Measurements from ENCODE around the gene KRTAP2-1. TPM values are rescaled to one million over a fixed set of nuclear protein-coding genes. Genes with fewer than 3 reads are reported as not detected.
A peak's percentile ranks its signal among the peaks of the same experiment; 100 is the strongest.
"Not testable (repeated sequence)": the region's sequence is repeated elsewhere in the genome, so short reads cannot be mapped to it uniquely, and the experiment has no call there.

KRTAP2-1 gene
- total RNA-seq, 1 donor from 2014 or later, result not detected

DNA sequence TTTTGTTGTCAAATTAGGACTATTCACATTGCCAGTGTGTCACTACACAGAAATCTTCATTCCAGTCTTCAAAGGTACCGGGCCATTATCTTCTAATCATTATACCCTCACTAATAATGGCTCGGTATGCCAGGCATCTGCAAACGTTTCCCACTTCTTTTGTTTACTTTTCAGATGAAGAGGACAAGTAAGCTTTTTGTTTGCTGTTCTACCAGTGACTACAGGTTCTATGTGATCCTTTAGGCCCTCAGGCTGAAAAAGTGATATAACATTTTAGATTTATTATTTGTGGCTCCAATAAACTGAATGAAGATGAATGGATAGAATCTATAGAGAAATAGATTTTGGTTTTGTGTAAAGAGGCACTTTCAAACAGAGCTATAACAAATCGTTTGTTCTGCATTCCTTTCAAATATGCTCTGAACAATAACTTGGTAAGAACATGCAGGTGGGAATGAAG lies 37.8 kb downstream of the KRTAP2-1 start:
- Histone ChIP-seq H3K27me3 (no peaks in the 10 kb centered on the region), H3K36me3 (no peaks in the 10 kb centered on the region), H3K9me3 (no peaks in the 10 kb centered on the region), H3K27ac (no peak overlapping the region), H3K4me1 (no peaks in the 10 kb centered on the region), H3K4me3 (no peak overlapping the region)
- no peak for DNase-seq
- intact Hi-C loops (cut with DNase I), result no loop called here
- TF ChIP-seq, protein P1, sequence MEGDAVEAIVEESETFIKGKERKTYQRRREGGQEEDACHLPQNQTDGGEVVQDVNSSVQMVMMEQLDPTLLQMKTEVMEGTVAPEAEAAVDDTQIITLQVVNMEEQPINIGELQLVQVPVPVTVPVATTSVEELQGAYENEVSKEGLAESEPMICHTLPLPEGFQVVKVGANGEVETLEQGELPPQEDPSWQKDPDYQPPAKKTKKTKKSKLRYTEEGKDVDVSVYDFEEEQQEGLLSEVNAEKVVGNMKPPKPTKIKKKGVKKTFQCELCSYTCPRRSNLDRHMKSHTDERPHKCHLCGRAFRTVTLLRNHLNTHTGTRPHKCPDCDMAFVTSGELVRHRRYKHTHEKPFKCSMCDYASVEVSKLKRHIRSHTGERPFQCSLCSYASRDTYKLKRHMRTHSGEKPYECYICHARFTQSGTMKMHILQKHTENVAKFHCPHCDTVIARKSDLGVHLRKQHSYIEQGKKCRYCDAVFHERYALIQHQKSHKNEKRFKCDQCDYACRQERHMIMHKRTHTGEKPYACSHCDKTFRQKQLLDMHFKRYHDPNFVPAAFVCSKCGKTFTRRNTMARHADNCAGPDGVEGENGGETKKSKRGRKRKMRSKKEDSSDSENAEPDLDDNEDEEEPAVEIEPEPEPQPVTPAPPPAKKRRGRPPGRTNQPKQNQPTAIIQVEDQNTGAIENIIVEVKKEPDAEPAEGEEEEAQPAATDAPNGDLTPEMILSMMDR (IDR thresholded peaks at IDR 0.05), result no peak
- ATAC-seq, result peak; percentile 69

DNA sequence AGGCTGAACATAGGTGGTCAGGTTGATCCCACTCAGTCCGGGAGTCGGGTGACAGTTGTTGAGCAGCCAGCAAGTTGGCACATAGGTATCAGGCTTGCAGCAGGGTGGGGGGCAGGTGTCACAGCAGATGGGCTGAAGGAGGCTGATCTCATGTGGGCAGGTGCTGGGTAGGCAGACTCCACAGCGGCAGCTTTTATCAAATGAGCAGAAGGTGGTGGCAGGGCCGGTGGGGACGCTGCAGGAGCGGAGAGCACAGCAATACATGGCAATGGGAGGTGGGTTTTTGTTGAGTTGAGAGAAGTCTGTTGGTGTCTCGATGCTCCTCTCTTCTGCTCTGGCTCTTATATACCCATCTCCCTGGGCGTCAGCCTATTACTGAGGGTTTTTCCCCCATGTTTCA lies 38.3 kb downstream of the KRTAP2-1 start, which contains the start of gene KRTAP3-1:
TSS of gene KRTAP3-1 (minus strand) at position 318 of the 400 bp plus-strand sequence. CDS start at position 264, 54 bp downstream.
- intact Hi-C loops (cut with DNase I), result no loop called here
- Histone ChIP-seq H3K9me3 (no peaks in the 10 kb centered on the region), H3K27me3 (no peaks in the 10 kb centered on the region), H3K4me1 (no peaks in the 10 kb centered on the region), H3K27ac (no peak within 1 kb of the TSS), H3K4me3 (no peak within 1 kb of the TSS), H3K36me3 (no peaks in the 10 kb centered on the region)
- no peak for ATAC-seq
- TF ChIP-seq, protein P1 (IDR thresholded peaks at IDR 0.05), result no peak
- peak; percentile 49 for DNase-seq

DNA sequence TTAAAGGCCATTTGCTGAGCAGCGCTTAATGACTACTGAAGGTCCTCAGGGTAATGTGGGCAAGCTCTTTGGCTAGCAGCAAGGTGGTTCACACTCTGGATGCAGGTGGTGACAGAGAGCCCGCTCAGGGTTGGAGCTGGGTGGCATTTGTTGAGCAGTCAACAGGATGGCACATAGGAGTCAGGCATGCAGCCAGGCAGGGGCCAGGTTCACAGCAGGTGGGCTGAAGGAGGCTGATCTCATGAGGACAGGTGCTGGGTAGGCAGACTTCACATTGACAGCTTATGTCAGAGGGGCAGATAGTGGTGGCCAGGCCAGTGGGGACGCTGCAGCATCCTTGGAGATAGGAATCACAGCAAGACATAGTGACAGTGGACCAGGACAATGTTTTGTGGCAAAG lies 42.7 kb downstream of the KRTAP2-1 start:
- Histone ChIP-seq H3K4me1 (no peaks in the 10 kb centered on the region), H3K27ac (no peak overlapping the region), H3K9me3 (no peaks in the 10 kb centered on the region), H3K27me3 (no peaks in the 10 kb centered on the region), H3K36me3 (no peaks in the 10 kb centered on the region), H3K4me3 (no peak overlapping the region)
- intact Hi-C loops (cut with DNase I), result no loop called here
- TF ChIP-seq, protein P1 (IDR thresholded peaks at IDR 0.05), result no peak
- DNase-seq, result no peak
- ATAC-seq, result no peak

DNA sequence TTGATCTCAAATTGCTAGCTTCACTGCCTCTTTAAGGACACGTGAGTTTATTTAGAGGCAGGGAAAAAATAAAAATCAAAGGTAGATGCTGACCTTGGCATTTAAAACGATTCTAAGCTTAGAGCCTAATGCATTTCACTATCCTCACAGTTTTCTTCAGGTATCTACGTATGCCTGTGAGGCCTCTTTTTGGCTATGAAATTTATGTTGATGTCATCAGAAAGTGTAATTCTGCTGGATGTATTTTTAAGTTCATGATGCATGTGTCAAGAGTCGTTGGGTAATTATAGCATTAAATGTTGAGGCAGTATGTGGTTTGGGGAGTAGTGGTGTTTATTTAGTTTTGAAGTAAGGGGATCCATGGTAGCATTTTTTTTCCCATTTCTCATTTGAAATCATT lies 43.2 kb downstream of the KRTAP2-1 start:
- TF ChIP-seq, protein P1 (IDR thresholded peaks at IDR 0.05), result no peak
- Histone ChIP-seq H3K9me3 (no peaks in the 10 kb centered on the region), H3K27ac (no peak overlapping the region), H3K27me3 (no peaks in the 10 kb centered on the region), H3K4me1 (no peaks in the 10 kb centered on the region), H3K4me3 (no peak overlapping the region), H3K36me3 (no peaks in the 10 kb centered on the region)
- no peak for ATAC-seq
- DNase-seq, result no peak
- intact Hi-C loops (cut with DNase I), result no loop called here

DNA sequence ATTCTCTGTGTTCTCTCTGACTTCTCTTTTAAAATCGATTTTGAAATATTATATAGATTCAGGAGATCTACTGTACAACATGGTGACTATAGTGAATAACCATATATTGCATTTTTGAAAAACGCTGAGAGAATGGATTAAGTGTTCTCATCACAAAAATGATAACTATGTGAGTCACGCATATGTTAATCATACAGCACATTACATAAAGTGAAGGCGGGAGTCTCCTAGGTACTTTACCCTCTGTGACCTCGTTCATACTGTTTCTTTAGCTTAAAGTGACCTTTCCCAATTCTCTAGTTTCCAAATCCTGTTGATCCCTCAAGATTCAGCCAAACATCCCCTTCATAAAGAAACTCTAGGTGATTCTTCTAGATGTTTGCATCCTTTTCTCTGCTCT lies 44.3 kb downstream of the KRTAP2-1 start:
- DNase-seq, result no peak
- Histone ChIP-seq H3K4me1 (no peaks in the 10 kb centered on the region), H3K27me3 (no peaks in the 10 kb centered on the region), H3K36me3 (no peaks in the 10 kb centered on the region), H3K9me3 (no peaks in the 10 kb centered on the region), H3K27ac (no peak overlapping the region), H3K4me3 (no peak overlapping the region)
- ATAC-seq, result no peak
- TF ChIP-seq, protein P1 (IDR thresholded peaks at IDR 0.05), result no peak
- intact Hi-C loops (cut with DNase I), result no loop called here

DNA sequence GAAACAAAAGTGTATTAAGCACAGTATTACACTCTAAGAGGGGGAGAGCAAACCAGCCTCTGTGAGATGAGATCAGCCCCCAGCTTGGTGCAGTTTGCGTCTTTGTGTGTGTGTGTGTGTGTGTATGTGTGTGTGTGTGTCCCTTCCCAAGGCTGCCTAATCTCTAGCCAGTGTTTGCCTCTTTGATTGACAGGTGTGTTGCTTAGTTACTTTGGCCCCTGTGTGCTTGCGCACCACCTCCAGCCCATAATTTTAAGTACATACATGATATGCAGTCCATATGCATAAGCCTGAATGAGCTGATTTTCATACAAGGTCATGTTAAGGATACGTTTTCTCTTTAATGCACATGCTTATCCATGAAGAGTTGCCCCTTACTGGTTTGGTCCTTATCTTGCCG lies 45.3 kb downstream of the KRTAP2-1 start:
- intact Hi-C loops (cut with DNase I), result no loop called here
- Histone ChIP-seq H3K4me1 (no peaks in the 10 kb centered on the region), H3K36me3 (no peaks in the 10 kb centered on the region), H3K9me3 (no peaks in the 10 kb centered on the region), H3K4me3 (no peak overlapping the region), H3K27ac (no peak overlapping the region), H3K27me3 (no peaks in the 10 kb centered on the region)
- TF ChIP-seq, protein P1 (IDR thresholded peaks at IDR 0.05), result no peak
- DNase-seq (no peak), ATAC-seq (no peak)

DNA sequence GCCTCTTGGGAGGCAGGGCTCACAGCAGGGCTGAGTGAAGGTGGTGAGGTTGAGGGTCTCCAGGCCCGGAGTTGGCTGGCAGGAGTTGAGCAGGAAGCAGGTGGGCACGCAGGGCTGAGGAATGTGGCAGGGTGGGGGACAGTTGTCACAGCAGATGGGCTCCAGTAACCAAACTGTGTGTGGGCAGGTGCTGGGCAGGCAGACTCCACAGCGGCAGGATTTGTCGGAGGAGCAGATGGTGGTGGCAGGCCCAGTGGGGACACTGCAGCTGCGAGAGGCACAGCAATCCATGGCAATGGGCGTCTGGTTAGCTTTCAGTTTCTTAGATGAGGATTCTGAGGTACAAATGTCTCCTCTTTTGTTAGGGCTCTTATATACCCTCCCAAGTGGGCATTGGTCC lies 47.6 kb downstream of the KRTAP2-1 start, which contains the start of gene KRTAP3-2:
TSS of gene KRTAP3-2 (minus strand) at position 344 of the 400 bp plus-strand sequence. CDS start at position 291, 53 bp downstream.
- DNase-seq; H3K4me3 ChIP-seq; intact Hi-C loops (cut with DNase I); H3K4me1 ChIP-seq; H3K27me3 ChIP-seq; H3K9me3 ChIP-seq; H3K36me3 ChIP-seq; H3K27ac ChIP-seq: not testable (repeated sequence)
- ATAC-seq, result peak; percentile 19

Measured in upper lobe of right lung (tissue), 1 donor.